GM12878 (cell line): Measurements from ENCODE around the gene FAAP100. TPM values are rescaled to one million over a fixed set of nuclear protein-coding genes. Genes with fewer than 3 reads are reported as not detected.

Experiments
- ATAC-seq: fragments of 200-7000 bp; cut with Tn5 transposase; 3 replicates; pipeline ENCODE4 v1.9.1; 2020; ENCODE audit warnings: mild to moderate bottlenecking, moderate library complexity
- BruUV-seq: library from RNA; stranded (reverse); fragments of 400-500 nt; replicated peaks from 2 replicates; lab custom pipeline; 2021; lab: Mats Ljungman, UMichigan
- CTCF ChIA-PET: fragments of 300-600 bp; sonication (Branson Sonifier 250); formaldehyde crosslinking; extraction: SDS; loops from one replicate; lab custom pipeline; 2021; ENCODE audit warnings: inconsistent platforms; lab: Yijun Ruan, JAX
- POLR2A ChIA-PET: fragments of 350-600 bp; formaldehyde crosslinking; extraction: SDS; loops from one replicate; lab custom pipeline; 2021; ENCODE audit warnings: inconsistent platforms; lab: Charles Lee
- RAD21 ChIA-PET: fragments of 300-600 bp; sonication (Branson Sonifier 250); formaldehyde crosslinking; loops from one replicate; lab custom pipeline; 2023; ENCODE audit warnings: antibody characterized with exemption; ENCODE audit not compliant: unreplicated experiment; lab: Charles Lee
- SMC1A ChIA-PET: fragments of 300-600 bp; sonication (Branson Sonifier 250); formaldehyde crosslinking; loops from one replicate; lab custom pipeline; 2023; ENCODE audit not compliant: unreplicated experiment, uncharacterized antibody; lab: Charles Lee
- DNase-seq: peaks from one replicate; pipeline ENCODE4 v3.0.0-alpha.2; 2011; ENCODE audit warnings: low read depth, low spot score
- FAIRE-seq: peaks from 3 replicates; lab custom pipeline; 2011; peaks lifted over from hg19 to GRCh38; lab: Jason Lieb, UNC
- H2AFZ ChIP-seq: 2 replicates; pipeline ENCODE4 v1.6.0; 2011; ENCODE audit warnings: low read depth, low read length, control low read depth; ENCODE audit not compliant: control insufficient read depth
- H3K27ac ChIP-seq: 2 replicates; pipeline ENCODE4 v1.5.1; 2011; ENCODE audit warnings: control low read depth; ENCODE audit not compliant: control insufficient read depth, insufficient read depth
- H3K27me3 ChIP-seq, 2 experiments: replicated peaks in 1 of 2; 2 replicates each; pipeline versions ENCODE4 v1.6.0 to v1.6.1; 2011; ENCODE audit warnings: low read length in 1 of 2; ENCODE audit not compliant: control insufficient read depth in 2 of 2, insufficient read depth in 2 of 2
- H3K36me3 ChIP-seq, 2 experiments: 2 replicates each; pipeline ENCODE4 v1.5.1; 2011; ENCODE audit warnings: low read length in 1 of 2; ENCODE audit not compliant: control insufficient read depth in 2 of 2, insufficient read depth in 2 of 2
- H3K4me1 ChIP-seq: 2 replicates; pipeline ENCODE4 v1.6.1; 2011; ENCODE audit warnings: mild to moderate bottlenecking, low read length, moderate library complexity, mixed read lengths; ENCODE audit not compliant: control insufficient read depth, insufficient read depth
- H3K4me2 ChIP-seq: 2 replicates; pipeline ENCODE4 v1.6.0; 2011; ENCODE audit warnings: control low read depth; ENCODE audit not compliant: control insufficient read depth, insufficient read depth
- H3K4me3 ChIP-seq: fragments of 200-600 bp; sonication (generic); 2 replicates; pipeline ENCODE4 v1.5.1; 2016
- H3K79me2 ChIP-seq: 2 replicates; pipeline ENCODE4 v1.6.0; 2011; ENCODE audit warnings: low read length; ENCODE audit not compliant: control insufficient read depth, insufficient read depth
- H3K9ac ChIP-seq: 2 replicates; pipeline ENCODE4 v1.8.0; 2011; ENCODE audit warnings: low read length, control low read depth, mixed read lengths; ENCODE audit not compliant: control insufficient read depth, insufficient read depth
- H3K9me3 ChIP-seq: replicated peaks from 3 replicates; pipeline ENCODE4 v1.5.1; 2011; ENCODE audit warnings: mild to moderate bottlenecking, low read length; ENCODE audit not compliant: control insufficient read depth, insufficient read depth
- H4K20me1 ChIP-seq: 2 replicates; pipeline ENCODE4 v1.6.0; 2011; ENCODE audit not compliant: control insufficient read depth, insufficient read depth
- BHLHE40 ChIP-seq, 2 experiments: fragments of 450-650 bp in 1 of 2; IDR thresholded peaks; 2 replicates each; pipeline ENCODE4 v1.6.1; 2011 to 2017; ENCODE audit warnings: low read depth in 2 of 2, borderline replicate concordance in 1 of 2, improper control_type of control experiment in 1 of 2, low read length in 1 of 2, mild to moderate bottlenecking in 1 of 2
- IRF5 ChIP-seq: fragments of 450-650 bp; IDR thresholded peaks from 2 replicates; pipeline ENCODE4 v1.6.1; 2017; ENCODE audit warnings: borderline replicate concordance
- MYB ChIP-seq: fragments of 150-350 bp; IDR thresholded peaks from 2 replicates; pipeline ENCODE4 v1.6.1; 2014; ENCODE audit warnings: mild to moderate bottlenecking, low read depth, low read length, borderline replicate concordance
- ZBTB40 ChIP-seq: fragments of 450-650 bp; IDR thresholded peaks from 2 replicates; pipeline ENCODE4 v1.6.1; 2016; ENCODE audit warnings: mild to moderate bottlenecking, moderate library complexity, borderline replicate concordance
- WGBS: methylation state at CpG from one replicate; pipeline ENCODE4 v1.1.6; 2016; ENCODE audit warnings: low lambda C conversion rate; ENCODE audit not compliant: insufficient replicate concordance, insufficient coverage; ENCODE audit errors: missing lambda C conversion rate; 5-methylcytosine and 5-hydroxymethylcytosine counted together
- in situ Hi-C: fragments of 300-500 bp; cut with MboI; formaldehyde crosslinking; loops from 9 replicates; pipeline ENCODE4 v1.14.3; 2018; ENCODE audit warnings: mixed read lengths
- intact Hi-C: fragments of 100-400 bp; cut with micrococcal nuclease; formaldehyde crosslinking; loops from one replicate; pipeline ENCODE4 v1.14.2; 2022; ENCODE audit not compliant: unreplicated experiment
- polyA plus RNA-seq, 11 experiments: library from polyadenylated mRNA; depleted of rRNA in 4 of 11; unstranded in 6 of 11; stranded (reverse) in 5 of 11; fragments of >200 nt; fragmentation: Nextera tagmentation in 4 of 11; fragmentation: Illumina TruSeq in 1 of 11; extraction: Ambion mirVana in 4 of 11; extraction: Trizol in 1 of 11; gene quantifications; 1 replicate in 1 of 11; 2 replicates in 10 of 11; pipeline versions ENCODE4 v1.2.1 to v1.2.3, GENCODE V29; 2011 to 2016; ENCODE audit warnings: inconsistent platforms in 2 of 11, missing spikeins in 2 of 11, low read depth in 1 of 11
- total RNA-seq, 4 experiments: library from RNA; depleted of rRNA in 3 of 4; stranded (reverse); fragments of >200 nt in 3 of 4; fragmentation: Illumina TruSeq in 1 of 4; extraction: Trizol in 1 of 4; gene quantifications; 2 replicates each; pipeline versions ENCODE4 v1.2.1 to v1.2.3, GENCODE V29; 2013 to 2021
- TF ChIP-seq, protein P1 (sequence below): fragments of 450-650 bp; IDR thresholded peaks from 2 replicates; pipeline ENCODE4 v1.6.1; 2018; ENCODE audit warnings: borderline replicate concordance, mild to moderate bottlenecking; ENCODE audit not compliant: partially characterized antibody
- TF ChIP-seq, protein P2 (sequence below): IDR thresholded peaks from 2 replicates; pipeline ENCODE4 v1.6.1; 2011; ENCODE audit warnings: borderline replicate concordance, low read depth, mild to moderate bottlenecking, moderate library complexity, mixed read lengths, low read length; ENCODE audit not compliant: insufficient read depth; ENCODE audit errors: extremely low read length

Gene FAAP100
- total and polyA plus RNA-seq, 10 of the 15 experiments (the other 5 are each of a cell fraction or from before 2014, with no cell fraction given), result 0.11 to 46.2 (median 17.1) TPM

- 22% methylated on average over 12 of the region's 12 CpGs for WGBS
- H3K9me3 ChIP-seq, result no peaks in the 10 kb centered on the region
- H3K36me3 ChIP-seq, result no peaks in the 10 kb centered on the region
- H3K9ac ChIP-seq, result no peak overlapping the region
- ChIA-PET POLR2A (no interaction called here), SMC1A (interaction anchor here (0.7 kb wide), 1 partner anchor 386 kb away, joined by 4 read pairs; no protein-coding TSS in a partner anchor), RAD21 (no interaction called here), CTCF (interaction anchor here (0.7 to 1.2 kb wide), 2 partner anchors 10 to 15 kb away, joined by 3 read pairs; partner anchors contain the start of gene ACTG1)
- ATAC-seq, result peak; percentile 65
- no peaks in the 10 kb centered on the region for H3K4me1 ChIP-seq
- in situ Hi-C loops, result no loop called here
- intact Hi-C loops, result no loop called here
- H3K79me2 ChIP-seq, result no peaks in the 10 kb centered on the region
- H4K20me1 ChIP-seq, result no peaks in the 10 kb centered on the region
- H3K27ac ChIP-seq, result no peak overlapping the region
- H3K4me2 ChIP-seq, result no peak overlapping the region
- BruUV-seq, result no TSS peak
- DNase-seq, result no peak
- no peak overlapping the region for H2AFZ ChIP-seq
- no peak overlapping the region for H3K4me3 ChIP-seq
- no peak for FAIRE-seq
- no peaks in the 10 kb centered on the region for H3K27me3 ChIP-seq
- no peak for TF ChIP-seq MYB
- TF ChIP-seq ZBTB40, result no peak
- TF ChIP-seq, protein P1, sequence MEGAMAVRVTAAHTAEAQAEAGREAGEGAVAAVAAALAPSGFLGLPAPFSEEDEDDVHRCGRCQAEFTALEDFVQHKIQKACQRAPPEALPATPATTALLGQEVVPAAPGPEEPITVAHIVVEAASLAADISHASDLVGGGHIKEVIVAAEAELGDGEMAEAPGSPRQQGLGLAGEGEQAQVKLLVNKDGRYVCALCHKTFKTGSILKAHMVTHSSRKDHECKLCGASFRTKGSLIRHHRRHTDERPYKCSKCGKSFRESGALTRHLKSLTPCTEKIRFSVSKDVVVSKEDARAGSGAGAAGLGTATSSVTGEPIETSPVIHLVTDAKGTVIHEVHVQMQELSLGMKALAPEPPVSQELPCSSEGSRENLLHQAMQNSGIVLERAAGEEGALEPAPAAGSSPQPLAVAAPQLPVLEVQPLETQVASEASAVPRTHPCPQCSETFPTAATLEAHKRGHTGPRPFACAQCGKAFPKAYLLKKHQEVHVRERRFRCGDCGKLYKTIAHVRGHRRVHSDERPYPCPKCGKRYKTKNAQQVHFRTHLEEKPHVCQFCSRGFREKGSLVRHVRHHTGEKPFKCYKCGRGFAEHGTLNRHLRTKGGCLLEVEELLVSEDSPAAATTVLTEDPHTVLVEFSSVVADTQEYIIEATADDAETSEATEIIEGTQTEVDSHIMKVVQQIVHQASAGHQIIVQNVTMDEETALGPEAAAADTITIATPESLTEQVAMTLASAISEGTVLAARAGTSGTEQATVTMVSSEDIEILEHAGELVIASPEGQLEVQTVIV, result no peak
- no peak for TF ChIP-seq IRF5
- TF ChIP-seq, protein P2, sequence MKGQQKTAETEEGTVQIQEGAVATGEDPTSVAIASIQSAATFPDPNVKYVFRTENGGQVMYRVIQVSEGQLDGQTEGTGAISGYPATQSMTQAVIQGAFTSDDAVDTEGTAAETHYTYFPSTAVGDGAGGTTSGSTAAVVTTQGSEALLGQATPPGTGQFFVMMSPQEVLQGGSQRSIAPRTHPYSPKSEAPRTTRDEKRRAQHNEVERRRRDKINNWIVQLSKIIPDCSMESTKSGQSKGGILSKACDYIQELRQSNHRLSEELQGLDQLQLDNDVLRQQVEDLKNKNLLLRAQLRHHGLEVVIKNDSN, result peak; percentile 19
- peak in 1 of 2 experiments; percentile 14; a peak in 1 of 4 replicates for TF ChIP-seq BHLHE40 (IDR thresholded peaks at IDR 0.05; ENCODE audit: borderline replicate concordance in 1 of 2, low read depth in 2 of 2, low read length in 1 of 2)
- TF ChIP-seq, all 136 proteins: peak for 2
Observed at GRCh38 chr17:81502471-81503017, 49.6 kb downstream of the FAAP100 start.
